Measurements from ENCODE around the gene RAPGEF4. TPM values are rescaled to one million over a fixed set of nuclear protein-coding genes. Genes with fewer than 3 reads are reported as not detected.

Gene RAPGEF4
- total and polyA plus RNA-seq, 11 donors = 1.3 to 21.2 (median 10.5) TPM

DNA sequence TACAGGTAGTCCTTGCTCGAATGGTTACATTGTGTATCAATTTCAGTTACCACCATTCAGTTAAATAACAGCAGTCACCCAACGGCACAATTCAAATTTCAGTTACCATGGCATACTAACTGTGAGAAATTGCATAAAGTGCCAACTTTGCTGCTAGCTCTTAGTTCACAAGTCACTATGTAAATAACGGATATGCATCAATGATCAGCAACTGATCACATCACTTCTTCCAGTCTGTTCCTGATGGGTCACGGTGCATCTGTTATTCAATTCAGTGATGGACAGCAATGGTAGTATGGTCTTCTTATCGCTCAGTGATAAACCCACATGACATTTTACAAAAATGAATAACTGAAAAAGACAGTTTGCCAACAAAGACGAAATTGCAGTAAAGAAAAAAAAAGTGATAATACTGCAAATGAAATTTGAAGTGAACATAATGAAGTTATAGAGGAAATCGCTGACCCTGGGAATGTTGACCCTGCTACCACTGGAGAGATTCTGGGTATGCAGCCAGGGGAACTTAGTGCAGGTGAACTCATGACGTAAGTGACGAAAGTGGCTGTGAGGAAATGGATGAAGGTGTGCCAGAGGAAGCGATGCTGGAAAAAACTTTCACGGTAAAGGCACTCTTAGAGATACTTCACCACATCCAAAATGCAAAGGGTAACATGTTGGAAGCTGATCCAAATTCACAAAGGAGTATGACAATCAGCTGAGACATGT, 25.9 kb upstream of the RAPGEF4 start:
- WGBS, 4 donors = 73 to 77% (median 74%) methylated on average over 11 of the region's 11 CpGs
- Histone ChIP-seq H3K27ac (peak overlapping the region in 1 of 12 donors; percentile 31), H3K27me3 (peaks cover 0 to 6% (median 0%) of the 10 kb centered on the region in 9 donors), H3K4me1 (peaks cover 0 to 18% (median 3%) of the 10 kb centered on the region in 12 donors), H3K36me3 (no peaks in the 10 kb centered on the region), H3K9me3 (no peaks in the 10 kb centered on the region), H3K4me3 (no peak overlapping the region)
- DNase-seq = no peak
- intact Hi-C loops (cut with DNase I) = loop anchor here in 9 of 10 donors (2.0 to 10.0 kb wide), 6 partner anchors 105 to 545 kb away; no protein-coding TSS in a partner anchor
- ATAC-seq = no peak
- TF ChIP-seq, protein P1, sequence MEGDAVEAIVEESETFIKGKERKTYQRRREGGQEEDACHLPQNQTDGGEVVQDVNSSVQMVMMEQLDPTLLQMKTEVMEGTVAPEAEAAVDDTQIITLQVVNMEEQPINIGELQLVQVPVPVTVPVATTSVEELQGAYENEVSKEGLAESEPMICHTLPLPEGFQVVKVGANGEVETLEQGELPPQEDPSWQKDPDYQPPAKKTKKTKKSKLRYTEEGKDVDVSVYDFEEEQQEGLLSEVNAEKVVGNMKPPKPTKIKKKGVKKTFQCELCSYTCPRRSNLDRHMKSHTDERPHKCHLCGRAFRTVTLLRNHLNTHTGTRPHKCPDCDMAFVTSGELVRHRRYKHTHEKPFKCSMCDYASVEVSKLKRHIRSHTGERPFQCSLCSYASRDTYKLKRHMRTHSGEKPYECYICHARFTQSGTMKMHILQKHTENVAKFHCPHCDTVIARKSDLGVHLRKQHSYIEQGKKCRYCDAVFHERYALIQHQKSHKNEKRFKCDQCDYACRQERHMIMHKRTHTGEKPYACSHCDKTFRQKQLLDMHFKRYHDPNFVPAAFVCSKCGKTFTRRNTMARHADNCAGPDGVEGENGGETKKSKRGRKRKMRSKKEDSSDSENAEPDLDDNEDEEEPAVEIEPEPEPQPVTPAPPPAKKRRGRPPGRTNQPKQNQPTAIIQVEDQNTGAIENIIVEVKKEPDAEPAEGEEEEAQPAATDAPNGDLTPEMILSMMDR (IDR thresholded peaks at IDR 0.05) = no peak
- no peak for TF ChIP-seq POLR2A (IDR thresholded peaks at IDR 0.05)

DNA sequence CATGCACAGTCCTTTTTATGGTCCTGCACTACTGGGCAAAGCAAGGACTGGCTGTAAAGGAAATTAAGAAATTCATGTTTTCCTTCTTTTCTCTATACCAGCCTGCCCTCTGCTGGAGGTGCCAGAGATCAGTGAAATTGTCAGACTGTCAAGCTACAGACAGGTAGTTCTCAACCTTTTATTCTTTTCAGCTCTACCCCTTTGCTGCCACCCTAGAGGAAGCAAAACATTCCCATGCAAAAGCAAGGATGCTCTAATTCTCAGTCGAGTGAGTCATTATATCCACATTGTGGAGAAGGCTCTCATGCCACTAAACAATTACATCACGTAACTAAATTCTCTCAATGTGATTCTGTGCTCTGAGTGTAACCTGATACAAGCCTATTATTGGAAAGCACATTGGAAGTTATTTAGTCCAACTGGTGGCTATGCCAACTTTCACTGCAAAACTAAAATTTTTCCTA, 25.0 kb upstream of the RAPGEF4 start:
- DNase-seq (peak in 1 of 5 donors; percentile 35), ATAC-seq (peak; percentile 78 to 84 (median 82))
- WGBS, 4 donors = 26 to 28% (median 27%) methylated on average over 2 of the region's 2 CpGs
- Histone ChIP-seq H3K27ac (peak overlapping the region in 9 of 12 donors; percentile 24 to 65 (median 53)), H3K4me3 (no peak overlapping the region), H3K4me1 (peaks cover 0 to 18% (median 3%) of the 10 kb centered on the region in 12 donors), H3K9me3 (no peaks in the 10 kb centered on the region), H3K27me3 (peaks cover 0 to 6% (median 0%) of the 10 kb centered on the region in 9 donors), H3K36me3 (no peaks in the 10 kb centered on the region)
- TF ChIP-seq POLR2A (IDR thresholded peaks at IDR 0.05) = no peak
- TF ChIP-seq, protein P1 (IDR thresholded peaks at IDR 0.05) = peak; percentile 34 to 74 (median 56)
- intact Hi-C loops (cut with DNase I) = loop anchor here in 2 of 10 donors (2.0 to 10.0 kb wide), 2 partner anchors 116 to 546 kb away; no protein-coding TSS in a partner anchor

DNA sequence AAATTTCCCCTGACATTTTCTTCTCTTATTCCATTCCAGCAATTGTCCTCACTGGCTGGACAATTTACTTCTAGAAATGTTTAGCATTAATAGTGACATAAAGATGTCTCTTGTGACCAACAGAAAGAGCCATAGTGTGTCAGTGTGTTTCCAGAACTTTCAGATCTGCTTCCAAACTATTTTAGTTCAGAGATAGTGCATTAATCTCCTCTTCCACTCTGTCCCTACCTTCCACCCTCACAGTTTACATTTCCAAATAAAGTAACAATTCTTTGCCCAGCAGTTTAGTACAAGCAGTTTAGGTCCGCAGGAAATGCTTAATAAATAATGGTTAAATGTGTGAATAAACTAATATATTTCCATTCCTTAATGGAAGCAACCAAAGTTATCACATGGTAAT, 24.5 kb upstream of the RAPGEF4 start:
- no peaks in the 10 kb centered on the region for H3K36me3 ChIP-seq
- 45 to 65% (median 59%) methylated on average over 1 of the region's 1 CpG for WGBS, 4 donors
- peaks cover 0 to 6% (median 0%) of the 10 kb centered on the region in 9 donors for H3K27me3 ChIP-seq
- DNase-seq = no peak
- TF ChIP-seq, protein P1 (IDR thresholded peaks at IDR 0.05) = no peak
- TF ChIP-seq POLR2A (IDR thresholded peaks at IDR 0.05) = no peak
- peak in 2 of 4 donors; percentile 39 to 53 for ATAC-seq
- H3K4me1 ChIP-seq = peaks cover 0 to 18% (median 3%) of the 10 kb centered on the region in 12 donors
- no peak overlapping the region for H3K4me3 ChIP-seq
- no peaks in the 10 kb centered on the region for H3K9me3 ChIP-seq
- peak overlapping the region in 9 of 12 donors; percentile 1 to 65 (median 53) for H3K27ac ChIP-seq
- intact Hi-C loops (cut with DNase I) = loop anchor here in 2 of 10 donors (2.0 to 10.0 kb wide), 2 partner anchors 116 to 546 kb away; no protein-coding TSS in a partner anchor

DNA sequence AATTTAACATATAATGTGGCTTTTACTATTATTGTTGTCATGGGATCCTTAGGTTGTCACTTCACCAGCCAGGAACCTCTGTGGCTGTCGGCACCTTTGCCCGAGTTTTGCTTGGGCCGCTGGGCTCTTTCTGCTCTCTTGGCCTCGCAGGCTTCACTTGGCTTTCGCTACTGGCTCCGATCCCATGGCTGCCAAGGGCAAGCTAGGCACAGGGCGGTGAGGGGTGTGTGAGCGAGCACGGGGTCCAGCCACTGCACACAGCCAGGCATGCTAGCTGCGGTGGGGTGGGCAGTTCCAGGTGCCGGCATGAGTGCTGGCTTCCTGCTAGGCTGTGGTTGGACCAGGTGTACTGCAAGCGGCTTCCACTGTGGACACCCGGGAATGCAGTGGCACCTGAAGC, 23.4 kb upstream of the RAPGEF4 start:
- peak overlapping the region in 8 of 12 donors; percentile 1 to 65 (median 44) for H3K27ac ChIP-seq
- intact Hi-C loops (cut with DNase I) = loop anchor here in 1 of 10 donors (10.0 kb wide), 1 partner anchor 547 kb away; no protein-coding TSS in a partner anchor
- 56 to 72% (median 68%) methylated on average over 9 to 13 of the region's 13 CpGs for WGBS, 4 donors
- TF ChIP-seq, protein P1 (IDR thresholded peaks at IDR 0.05) = no peak
- TF ChIP-seq POLR2A (IDR thresholded peaks at IDR 0.05) = no peak
- no peak overlapping the region for H3K4me3 ChIP-seq
- ATAC-seq (peak; percentile 54 to 86 (median 83)), DNase-seq (peak; percentile 36 to 80 (median 79))
- H3K9me3 ChIP-seq = no peaks in the 10 kb centered on the region
- H3K27me3 ChIP-seq = no peaks in the 10 kb centered on the region
- H3K36me3 ChIP-seq = no peaks in the 10 kb centered on the region
- peaks cover 0 to 18% (median 3%) of the 10 kb centered on the region in 12 donors for H3K4me1 ChIP-seq
